Measurements from ENCODE around the gene ZNF771. TPM values are rescaled to one million over a fixed set of nuclear protein-coding genes. Genes with fewer than 3 reads are reported as not detected.

Gene ZNF771
- total RNA-seq, 2 experiments from 2014 or later = 3.8 to 4.0 TPM

GRCh38 chr16:30368792-30369090, 38.7 kb upstream of the ZNF771 start:
- H3K4me3 Mint-ChIP-seq = peak overlapping the region; percentile 89
- ATAC-seq = no peak
- H3K4me1 Mint-ChIP-seq = peaks cover 41% of the 10 kb centered on the region
- peaks cover 30% of the 10 kb centered on the region for H3K36me3 Mint-ChIP-seq (ENCODE audit: low read depth)
- intact Hi-C loops (cut with DNase I, micrococcal nuclease) = no loop called here
- POLR2A ChIA-PET = interaction anchor here (0.7 to 1.2 kb wide), 2 partner anchors 9 to 230 kb away, joined by 3 read pairs; no protein-coding TSS in a partner anchor
- H3K27ac Mint-ChIP-seq = peak overlapping the region; percentile 79
- no peaks in the 10 kb centered on the region for H3K27me3 Mint-ChIP-seq
- CTCF ChIA-PET = interaction anchor here (0.7 to 1.5 kb wide), 5 partner anchors 9 to 220 kb away, joined by 3 to 9 read pairs (median 5); no protein-coding TSS in a partner anchor
- DNase-seq = no peak
- no peaks in the 10 kb centered on the region for H3K9me3 Mint-ChIP-seq (ENCODE audit: low read depth)

GRCh38 chr16:30369091-30369937, 38.1 kb upstream of the ZNF771 start:
- CTCF ChIA-PET = interaction anchor here (0.6 to 3.8 kb wide), 7 partner anchors 9 to 316 kb away, joined by 3 to 17 read pairs (median 5); partner anchors contain the start of gene SEPTIN1
- peaks cover 41% of the 10 kb centered on the region for H3K4me1 Mint-ChIP-seq

GRCh38 chr16:30369938-30370455, 37.4 kb upstream of the ZNF771 start:
- Mint-ChIP-seq H3K9me3 (ENCODE audit: low read depth) (no peaks in the 10 kb centered on the region), H3K27me3 (no peaks in the 10 kb centered on the region), H3K4me3 (peak overlapping the region; percentile 89), H3K36me3 (ENCODE audit: low read depth) (peaks cover 30% of the 10 kb centered on the region), H3K4me1 (peaks cover 41% of the 10 kb centered on the region), H3K27ac (peak overlapping the region; percentile 97)
- CTCF ChIA-PET = interaction anchor here (0.6 to 3.8 kb wide), 8 partner anchors 13 to 317 kb away, joined by 3 to 17 read pairs (median 5); partner anchors contain the start of gene SEPTIN1
- DNase-seq = no peak
- POLR2A ChIA-PET = interaction anchor here (0.6 to 1.6 kb wide), 7 partner anchors 13 to 1297 kb away, joined by 3 to 5 read pairs (median 3); partner anchors contain the start of gene TBX6
- ATAC-seq = no peak
- intact Hi-C loops (cut with DNase I, micrococcal nuclease) = loop anchor here (1.0 to 10.0 kb wide), 20 partner anchors 8 to 1545 kb away; partner anchors contain the start of genes CD2BP2 (in 2 of the 2), ZNF771 (in 2 of the 2), ALDOA (in 1 of the 2) and ATXN2L (in 1 of the 2)

More at GRCh38 chr16:30369091-30369937, 38.1 kb upstream of the ZNF771 start:
- no peaks in the 10 kb centered on the region for H3K27me3 Mint-ChIP-seq
- H3K9me3 Mint-ChIP-seq (ENCODE audit: low read depth) = no peaks in the 10 kb centered on the region
- DNase-seq (peak; percentile 47), ATAC-seq (no peak)
- POLR2A ChIA-PET = interaction anchor here (0.7 to 1.2 kb wide), 3 partner anchors 9 to 373 kb away, joined by 3 read pairs; partner anchors contain the start of gene INO80E
- H3K4me3 Mint-ChIP-seq = peak overlapping the region; percentile 89
- H3K27ac Mint-ChIP-seq = peak overlapping the region; percentile 79
- intact Hi-C loops (cut with DNase I, micrococcal nuclease) = no loop called here
- H3K36me3 Mint-ChIP-seq (ENCODE audit: low read depth) = peaks cover 30% of the 10 kb centered on the region

GRCh38 chr16:30370456-30371247, 36.8 kb upstream of the ZNF771 start, which contains the start of gene TBC1D10B:
Gene TBC1D10B, minus strand, starts transcription at chr16:30370494. Its CDS starts 311 bp downstream, at chr16:30370183.
- ChIA-PET POLR2A (interaction anchor here (0.6 to 1.6 kb wide), 20 partner anchors 12 to 1297 kb away, joined by 3 to 7 read pairs (median 4); partner anchors contain the start of genes CORO1A, SEPTIN1, TBX6 and ZNF688), CTCF (interaction anchor here (0.6 to 3.8 kb wide), 23 partner anchors 10 to 529 kb away, joined by 3 to 17 read pairs (median 4); partner anchors contain the start of genes CD2BP2, DCTPP1, FBRS and SEPTIN1)
- Mint-ChIP-seq H3K9me3 (ENCODE audit: low read depth) (no peaks in the 10 kb centered on the region), H3K4me3 (peak within 1 kb of the TSS; percentile 89), H3K27me3 (no peaks in the 10 kb centered on the region), H3K4me1 (peaks cover 40% of the 10 kb centered on the region), H3K27ac (peak within 1 kb of the TSS; percentile 97), H3K36me3 (ENCODE audit: low read depth) (peaks cover 26% of the 10 kb centered on the region)
- peak; percentile 99 for DNase-seq
- intact Hi-C loops (cut with DNase I, micrococcal nuclease) = loop anchor here (1.0 to 10.0 kb wide), 21 partner anchors 8 to 1546 kb away; partner anchors contain the start of genes CD2BP2 (in 2 of the 2), ZNF771 (in 2 of the 2), ALDOA (in 1 of the 2) and ATXN2L (in 1 of the 2)
- peak; percentile 88 for ATAC-seq

- peaks cover 26% of the 10 kb centered on the region for H3K36me3 Mint-ChIP-seq (ENCODE audit: low read depth)
- intact Hi-C loops (cut with DNase I, micrococcal nuclease) = loop anchor here (1.0 to 10.0 kb wide), 9 partner anchors 29 to 1547 kb away; partner anchors contain the start of genes ATXN2L (in 1 of the 2), FBXL19 (in 1 of the 2), FUS (in 1 of the 2) and ITGAL (in 1 of the 2)
These were observed 36.1 kb upstream of the ZNF771 start for GRCh38 chr16:30371248-30371816.

GRCh38 chr16:30372038-30372712, 35.2 kb upstream of the ZNF771 start:
- ChIA-PET POLR2A (interaction anchor here (0.6 kb wide), 1 partner anchor 195 kb away, joined by 3 read pairs; no protein-coding TSS in a partner anchor), CTCF (interaction anchor here (2.0 to 3.8 kb wide), 3 partner anchors 11 to 37 kb away, joined by 7 to 17 read pairs (median 16); partner anchors contain the start of genes SEPTIN1 and ZNF771)
- H3K4me3 Mint-ChIP-seq = peak overlapping the region; percentile 78
- intact Hi-C loops (cut with DNase I, micrococcal nuclease) = loop anchor here (5.0 to 10.0 kb wide), 3 partner anchors 35 to 1547 kb away; partner anchors contain the start of genes ATXN2L (in 1 of the 2), FUS (in 1 of the 2) and ZNF771 (in 1 of the 2)
- H3K9me3 Mint-ChIP-seq (ENCODE audit: low read depth) = no peaks in the 10 kb centered on the region
- no peak for ATAC-seq
- peaks cover 32% of the 10 kb centered on the region for H3K4me1 Mint-ChIP-seq
- H3K27me3 Mint-ChIP-seq = no peaks in the 10 kb centered on the region
- H3K36me3 Mint-ChIP-seq (ENCODE audit: low read depth) = peaks cover 18% of the 10 kb centered on the region
- H3K27ac Mint-ChIP-seq = peak overlapping the region; percentile 97
- DNase-seq = no peak

More at GRCh38 chr16:30371248-30371816, 36.1 kb upstream of the ZNF771 start:
- POLR2A ChIA-PET = interaction anchor here (0.6 to 1.6 kb wide), 17 partner anchors 11 to 599 kb away, joined by 3 to 7 read pairs (median 4); partner anchors contain the start of genes CORO1A, SEPTIN1, TBX6 and ZNF688
- no peaks in the 10 kb centered on the region for H3K9me3 Mint-ChIP-seq (ENCODE audit: low read depth)
- CTCF ChIA-PET = interaction anchor here (0.6 to 3.8 kb wide), 19 partner anchors 11 to 528 kb away, joined by 3 to 17 read pairs (median 4); partner anchors contain the start of genes CD2BP2, DCTPP1, FBRS and SEPTIN1
- peak overlapping the region; percentile 97 for H3K27ac Mint-ChIP-seq
- H3K27me3 Mint-ChIP-seq = no peaks in the 10 kb centered on the region
- H3K4me1 Mint-ChIP-seq = peaks cover 37% of the 10 kb centered on the region
- DNase-seq (no peak), ATAC-seq (no peak)
- peak overlapping the region; percentile 78 for H3K4me3 Mint-ChIP-seq

GRCh38 chr16:30372725-30373124, 34.7 kb upstream of the ZNF771 start:
- POLR2A ChIA-PET = no interaction called here

GRCh38 chr16:30374538-30374937, 32.9 kb upstream of the ZNF771 start, which contains the start of gene MYL11:
Gene MYL11, plus strand, starts transcription at chr16:30374802. Its CDS starts 56 bp downstream, at chr16:30374858.
- Mint-ChIP-seq H3K27ac (peak within 1 kb of the TSS; percentile 42), H3K27me3 (no peaks in the 10 kb centered on the region), H3K9me3 (ENCODE audit: low read depth) (no peaks in the 10 kb centered on the region), H3K4me3 (no peak within 1 kb of the TSS), H3K36me3 (ENCODE audit: low read depth) (peaks cover 15% of the 10 kb centered on the region), H3K4me1 (peaks cover 28% of the 10 kb centered on the region)
- intact Hi-C loops (cut with DNase I, micrococcal nuclease) = loop anchor here (5.0 to 10.0 kb wide), 3 partner anchors 33 to 1550 kb away; partner anchors contain the start of genes ATXN2L (in 1 of the 2), FUS (in 1 of the 2) and ZNF771 (in 1 of the 2)
- DNase-seq (no peak), ATAC-seq (no peak)
- ChIA-PET CTCF (no interaction called here), POLR2A (no interaction called here)

More at GRCh38 chr16:30372725-30373124, 34.7 kb upstream of the ZNF771 start:
- peak overlapping the region; percentile 97 for H3K27ac Mint-ChIP-seq
- peaks cover 29% of the 10 kb centered on the region for H3K4me1 Mint-ChIP-seq
- H3K9me3 Mint-ChIP-seq (ENCODE audit: low read depth) = no peaks in the 10 kb centered on the region
- no peak for DNase-seq
- H3K27me3 Mint-ChIP-seq = no peaks in the 10 kb centered on the region
- no peak overlapping the region for H3K4me3 Mint-ChIP-seq
- CTCF ChIA-PET = interaction anchor here (2.9 to 3.8 kb wide), 2 partner anchors 10 to 37 kb away, joined by 16 to 17 read pairs; partner anchors contain the start of gene SEPTIN1
- intact Hi-C loops (cut with DNase I, micrococcal nuclease) = loop anchor here (5.0 to 10.0 kb wide), 3 partner anchors 35 to 1548 kb away; partner anchors contain the start of genes ATXN2L (in 1 of the 2), FUS (in 1 of the 2) and ZNF771 (in 1 of the 2)
- ATAC-seq = no peak
- H3K36me3 Mint-ChIP-seq (ENCODE audit: low read depth) = peaks cover 12% of the 10 kb centered on the region

- POLR2A ChIA-PET = no interaction called here
- Mint-ChIP-seq H3K9me3 (ENCODE audit: low read depth) (no peaks in the 10 kb centered on the region), H3K27me3 (no peaks in the 10 kb centered on the region), H3K27ac (peak overlapping the region; percentile 37), H3K4me1 (peaks cover 39% of the 10 kb centered on the region), H3K36me3 (ENCODE audit: low read depth) (peaks cover 22% of the 10 kb centered on the region), H3K4me3 (no peak overlapping the region)
- no peak for DNase-seq
- intact Hi-C loops (cut with DNase I, micrococcal nuclease) = loop anchor here (2.0 to 10.0 kb wide), 4 partner anchors 95 to 1551 kb away; partner anchors contain the start of genes ATXN2L (in 1 of the 2), FUS (in 1 of the 2) and ITGAL (in 1 of the 2)
- ATAC-seq = no peak
- CTCF ChIA-PET = no interaction called here
These were observed 31.5 kb upstream of the ZNF771 start for GRCh38 chr16:30375864-30376263.

Data from activated CD4-positive, alpha-beta T cell treated with anti-CD3 and anti-CD28 coated beads for 36 hours (primary cell).